Left renal cortex interstitium (tissue), 4 donors: ENCODE data around the gene PARD3B. TPM values are rescaled to one million over a fixed set of nuclear protein-coding genes. Genes with fewer than 3 reads are reported as not detected.

ENCODE experiments used
- DNase-seq, 4 donors: peaks; one replicate each; pipeline ENCODE4 v3.0.0-alpha.2; 2013; ENCODE audit warnings: low read depth in 4 of 4, low spot score in 2 of 4, missing footprints in 1 of 4
- polyA plus RNA-seq, 4 donors: library from polyadenylated mRNA; unstranded; fragments of 120-200 nt; gene quantifications; one replicate each; pipeline ENCODE4 v1.2.1, GENCODE V29; 2013; ENCODE audit not compliant: insufficient read length in 4 of 4

PARD3B gene
- polyA plus RNA-seq, 4 donors: 31.9 to 36.3 (median 34.3) TPM

DNA sequence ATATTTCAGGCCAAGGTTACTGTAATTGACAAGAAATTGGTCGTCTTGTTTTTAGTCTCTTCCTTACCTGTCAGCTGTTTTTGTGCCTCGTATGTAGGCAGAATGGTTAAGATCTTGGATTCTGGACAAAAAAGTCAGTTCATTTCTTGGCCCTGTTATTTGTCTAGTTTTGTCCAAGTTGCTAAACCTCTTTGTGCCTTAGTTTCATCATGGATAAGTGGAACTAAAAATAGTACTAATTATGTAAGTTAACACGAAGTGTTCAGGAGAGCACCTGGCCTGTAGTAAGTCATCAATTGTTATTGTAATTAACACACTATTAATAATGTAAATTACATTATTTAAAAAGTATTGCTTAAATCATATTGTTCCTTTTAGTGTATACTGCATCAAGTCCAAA is 148.0 kb downstream of the PARD3B start:
- no peak for DNase-seq

DNA sequence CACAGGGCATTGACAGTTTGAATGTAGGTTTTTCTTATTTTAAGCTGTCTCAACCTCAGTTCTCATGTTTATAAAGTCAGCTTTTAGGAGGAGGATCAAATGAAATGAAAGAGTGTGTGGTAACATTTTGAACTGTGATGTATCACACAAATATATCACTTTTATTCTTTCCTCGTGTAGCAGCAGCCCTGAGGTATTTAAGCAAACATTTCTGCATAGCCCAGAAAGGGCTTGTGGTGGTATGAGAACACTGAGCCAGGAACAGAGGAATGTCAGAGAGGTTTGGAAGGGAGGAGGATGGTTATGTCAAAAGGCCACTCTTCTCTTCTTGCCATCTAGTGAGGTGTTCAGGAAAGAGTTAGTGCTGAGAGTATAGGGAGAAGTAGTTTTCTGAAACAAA is 150.2 kb downstream of the PARD3B start:
- DNase-seq: no peak

DNA sequence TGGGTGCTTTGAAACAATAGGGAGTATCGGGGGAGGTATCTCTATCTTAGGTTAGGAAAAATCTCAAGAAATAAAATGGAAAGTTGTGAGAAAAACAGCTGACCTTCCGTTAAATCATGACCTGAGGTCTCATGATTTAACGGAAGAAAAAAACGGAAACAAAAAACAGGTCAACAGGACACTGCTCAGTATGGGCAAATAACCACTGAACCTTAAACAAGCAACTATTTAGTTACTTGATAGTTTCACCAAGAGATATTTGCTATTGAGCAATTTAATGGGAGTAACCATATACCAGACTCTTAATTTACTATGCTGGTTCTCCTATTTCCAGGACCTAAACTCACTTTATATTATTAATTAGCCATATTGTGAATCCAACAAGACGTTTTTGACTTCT is 150.8 kb downstream of the PARD3B start:
- no peak for DNase-seq

DNA sequence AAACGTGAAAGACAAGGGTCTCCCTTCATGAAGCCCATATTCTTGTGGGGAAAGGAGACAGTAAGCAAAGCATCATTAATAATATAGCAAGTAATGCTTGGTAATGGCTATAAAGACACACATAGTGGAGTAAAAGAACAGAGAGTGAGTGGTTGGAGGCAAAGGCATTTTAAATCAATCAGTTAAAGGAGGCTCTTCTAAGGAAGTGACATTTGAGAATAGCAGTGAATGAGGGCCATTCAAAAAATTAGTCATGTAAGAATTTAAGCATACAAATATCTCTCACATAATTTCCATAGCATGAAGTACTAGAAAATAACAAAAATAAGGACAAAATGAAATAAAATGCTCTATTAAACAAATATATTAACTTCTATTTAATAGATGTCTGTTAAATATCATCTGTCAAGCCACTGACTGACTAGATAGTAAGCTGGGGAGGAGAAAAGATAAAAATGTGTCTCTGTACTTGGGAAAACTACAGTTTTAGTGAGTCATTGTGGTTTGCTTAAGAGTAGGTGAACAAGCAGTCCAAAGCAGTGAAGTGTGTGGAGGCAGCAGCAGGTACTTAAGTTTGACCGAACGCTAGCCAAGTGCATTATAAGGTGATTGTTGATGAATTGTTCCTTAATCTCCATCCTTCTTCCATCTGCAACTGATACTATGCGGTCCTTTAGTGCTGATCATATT is 160.1 kb downstream of the PARD3B start:
- DNase-seq: no peak

DNA sequence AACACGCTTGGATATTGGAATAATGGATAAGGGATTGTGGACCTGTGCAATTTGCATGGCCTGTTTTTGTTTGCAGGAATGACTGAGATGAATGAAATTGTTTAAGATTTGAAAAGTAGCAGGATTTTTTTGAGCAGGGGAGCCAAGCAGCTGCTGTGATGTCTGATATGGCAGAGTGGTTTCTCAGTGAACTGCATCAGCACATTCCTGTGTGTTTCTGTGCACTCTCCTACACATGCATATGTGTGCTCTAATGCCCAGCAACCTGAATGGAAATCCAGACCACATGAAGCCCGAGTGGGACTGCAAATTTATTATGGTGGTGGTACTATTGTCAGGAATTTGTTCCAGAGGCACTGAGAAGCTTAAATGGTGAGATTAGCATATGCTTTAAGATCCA is 161.7 kb downstream of the PARD3B start:
- DNase-seq: no peak

DNA sequence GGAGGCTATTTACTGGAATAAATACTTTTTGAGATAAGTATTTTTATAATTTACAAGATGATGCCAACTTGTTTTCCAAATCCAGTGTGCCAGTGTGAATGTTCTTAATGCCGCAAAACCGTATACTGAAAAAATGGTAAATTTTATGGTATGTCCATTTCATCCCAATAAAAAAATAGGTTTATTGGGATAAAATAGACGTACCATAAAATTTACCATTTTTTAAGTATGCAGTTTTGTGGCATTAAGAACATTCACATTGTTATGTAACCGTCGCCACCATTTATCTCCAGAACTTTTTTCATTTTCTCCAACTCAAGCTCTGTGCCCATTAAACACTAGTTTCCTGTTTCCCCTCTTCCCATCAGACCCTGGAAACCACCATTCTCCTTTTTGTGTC is 167.9 kb downstream of the PARD3B start:
- no peak for DNase-seq

DNA sequence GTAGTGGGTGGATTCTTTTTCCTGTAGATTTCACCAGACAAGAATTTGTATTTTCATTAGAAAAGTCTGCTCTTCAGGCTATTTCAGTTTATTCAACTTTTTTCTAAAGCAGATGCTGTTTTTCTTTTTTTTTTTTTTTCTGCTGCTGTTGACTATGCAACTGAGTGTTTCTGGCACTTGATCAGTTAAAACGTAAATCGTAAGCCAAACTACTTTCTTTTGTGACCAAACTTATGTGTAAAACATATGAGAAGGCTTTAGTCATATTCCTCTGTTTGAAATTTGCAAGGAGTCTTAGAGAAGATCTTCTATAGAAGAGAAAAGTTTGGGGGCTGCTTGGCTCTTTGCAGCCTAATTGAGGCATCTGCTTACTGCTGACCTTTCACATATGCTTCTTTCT is 170.1 kb downstream of the PARD3B start:
- no peak for DNase-seq

DNA sequence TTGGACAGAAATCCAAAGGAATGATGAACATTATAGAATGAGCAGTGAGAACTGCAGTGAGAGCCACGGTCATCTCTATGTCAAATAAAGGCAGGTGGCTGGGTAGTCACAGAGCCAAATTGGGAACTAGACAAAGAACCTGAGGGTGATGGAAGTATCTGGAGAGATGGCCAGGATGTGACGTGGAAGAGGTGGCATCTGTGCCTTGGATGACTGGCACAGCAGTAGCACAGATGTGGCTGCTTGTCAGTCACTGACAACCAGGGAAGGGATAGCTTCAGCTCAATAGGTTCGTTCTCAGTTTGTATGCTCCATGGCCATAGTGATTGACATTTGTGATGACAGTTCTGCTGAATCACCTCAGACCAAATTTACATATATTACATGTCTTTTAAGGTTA is 172.3 kb downstream of the PARD3B start:
- DNase-seq: no peak

DNA sequence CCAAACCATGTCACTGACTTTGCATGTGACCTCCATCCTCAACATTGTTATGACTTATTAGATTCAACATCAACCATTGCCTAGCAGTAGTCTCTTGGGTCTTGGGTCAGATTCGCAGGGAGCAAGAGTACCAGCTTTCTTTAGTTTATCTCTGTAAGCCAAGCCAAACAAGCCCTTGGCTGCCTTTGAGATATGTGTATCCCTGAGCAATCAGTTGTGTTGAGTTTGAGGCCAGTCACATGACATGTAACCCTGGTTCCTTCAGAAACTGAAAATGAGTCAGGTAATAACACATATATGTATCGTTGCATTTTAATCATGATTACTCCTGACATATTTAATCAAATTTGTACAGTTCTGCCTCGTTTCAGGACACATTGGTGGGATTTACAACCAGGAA is 173.3 kb downstream of the PARD3B start:
- DNase-seq: no peak

DNA sequence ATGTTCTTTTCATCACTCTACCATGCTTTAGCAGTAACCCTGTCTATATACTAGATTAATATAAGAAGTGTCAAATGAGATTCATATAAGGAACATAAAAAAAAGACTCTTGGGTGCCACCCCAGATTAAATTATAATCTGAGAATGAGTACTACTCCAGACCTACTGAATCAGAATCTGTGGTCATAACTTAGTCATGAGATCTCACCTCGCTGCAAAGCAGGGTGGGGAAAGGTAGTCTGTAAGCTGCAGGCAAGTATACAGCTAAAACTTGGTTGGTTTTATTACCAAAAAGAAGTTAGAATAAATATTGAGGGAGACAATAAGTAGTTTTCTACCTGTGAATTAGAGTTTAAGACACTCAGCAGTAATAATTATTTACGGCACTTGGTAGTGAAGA is 175.6 kb downstream of the PARD3B start:
- no peak for DNase-seq

DNA sequence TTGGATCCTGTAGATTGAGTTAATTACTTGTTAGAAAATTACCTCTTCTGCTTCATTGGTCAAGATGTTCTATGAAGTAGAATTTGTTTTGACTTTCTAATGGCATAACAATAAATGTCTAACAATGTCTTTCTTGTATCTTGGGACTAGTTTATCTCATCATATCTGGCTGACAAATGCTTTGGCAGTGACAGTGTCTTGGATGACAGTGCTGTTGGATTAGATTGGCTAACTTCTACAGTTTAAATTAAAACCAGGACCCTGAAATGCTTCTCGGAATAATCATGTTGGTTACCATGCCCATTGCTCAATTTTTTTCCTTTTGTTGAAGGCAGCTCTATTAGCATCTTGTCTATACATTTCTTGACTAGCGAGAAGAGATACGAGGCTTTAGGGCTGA is 176.9 kb downstream of the PARD3B start:
- DNase-seq: no peak

DNA sequence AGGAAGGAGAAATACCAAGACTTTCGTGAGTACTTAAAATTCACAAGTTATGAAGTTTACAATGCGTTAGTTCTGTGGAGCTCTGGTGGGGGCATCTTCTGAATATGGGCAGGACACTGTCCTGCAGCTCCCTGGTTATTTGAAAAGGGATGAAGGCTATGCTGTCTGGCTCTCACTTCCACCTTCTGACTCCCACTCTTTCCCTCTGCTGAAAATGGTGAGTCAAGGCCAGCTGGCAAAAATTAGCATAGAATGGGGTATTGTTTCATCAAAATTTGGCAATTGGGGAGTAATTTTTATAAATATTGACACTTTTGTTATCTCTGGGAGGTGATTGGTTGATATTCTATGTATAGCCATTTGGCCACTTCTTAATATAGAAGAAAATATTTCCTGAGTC is 177.4 kb downstream of the PARD3B start:
- DNase-seq: no peak

DNA sequence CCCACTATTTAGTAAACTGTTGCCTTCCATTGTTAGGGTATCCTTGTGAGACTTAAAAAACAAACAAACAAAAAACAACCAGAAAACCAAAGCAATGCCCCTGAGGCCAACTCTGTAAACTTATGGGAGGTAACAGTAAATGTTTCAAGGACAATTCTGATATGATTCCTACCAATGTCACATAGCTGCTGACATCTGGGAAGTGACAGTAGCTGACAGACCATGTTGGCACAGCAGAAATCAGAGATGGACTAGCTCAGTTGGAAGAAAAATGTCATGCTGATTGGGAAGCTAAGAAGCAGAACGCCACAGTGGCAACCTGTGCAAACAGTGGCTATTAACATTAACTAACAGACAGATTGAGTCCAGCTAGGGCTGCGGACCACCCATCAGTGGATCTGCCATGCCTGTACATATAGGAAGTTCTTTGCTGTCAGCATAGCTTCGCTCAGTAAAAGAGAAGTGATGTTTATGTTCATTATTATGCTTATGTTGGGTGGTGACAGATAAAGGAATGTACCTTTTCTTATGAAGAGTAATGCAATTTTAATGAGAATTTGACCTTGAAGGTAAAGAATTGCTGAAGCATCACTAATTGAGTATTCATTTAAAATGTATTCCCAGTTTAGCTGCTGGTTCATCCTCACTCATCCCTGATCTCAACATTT is 180.6 kb downstream of the PARD3B start:
- DNase-seq: no peak

DNA sequence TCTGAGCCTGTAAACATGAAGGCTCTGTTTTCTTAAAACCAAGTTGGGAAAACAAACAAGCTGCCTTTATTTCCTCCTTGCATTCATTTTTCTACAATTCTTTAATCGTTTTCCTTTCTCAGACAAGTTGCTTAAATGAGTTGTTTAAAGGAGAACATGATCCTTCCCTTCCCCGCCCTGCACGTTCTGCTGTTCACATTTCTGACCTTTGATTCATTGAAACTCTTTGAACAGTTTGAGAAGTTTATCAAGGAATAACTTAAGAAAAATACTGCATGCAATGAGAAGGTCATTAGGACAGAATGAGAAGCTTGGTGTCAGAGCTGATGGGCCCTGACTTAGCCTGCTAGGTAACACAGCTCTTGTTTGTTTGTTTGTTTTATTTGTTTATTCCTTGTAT is 181.6 kb downstream of the PARD3B start:
- no peak for DNase-seq

DNA sequence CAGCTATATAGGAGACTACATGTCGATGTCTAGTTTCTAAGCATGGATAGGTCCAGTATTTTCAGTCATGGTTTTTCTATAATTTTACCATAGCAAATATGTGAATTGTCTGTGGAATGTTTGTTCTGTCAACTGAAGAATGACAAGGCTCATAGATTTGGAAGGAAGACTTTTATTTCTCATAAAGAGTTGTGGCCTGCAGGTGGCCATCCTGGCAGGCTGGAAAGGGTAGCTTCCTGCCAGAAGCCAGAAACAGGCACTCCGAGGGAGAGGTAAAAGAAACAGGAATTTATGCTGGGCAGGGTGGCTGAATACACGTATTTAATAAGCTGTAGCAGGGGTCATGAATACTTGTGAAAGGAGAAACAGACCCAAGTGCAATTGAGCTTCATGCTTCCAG is 182.1 kb downstream of the PARD3B start:
- DNase-seq: no peak

DNA sequence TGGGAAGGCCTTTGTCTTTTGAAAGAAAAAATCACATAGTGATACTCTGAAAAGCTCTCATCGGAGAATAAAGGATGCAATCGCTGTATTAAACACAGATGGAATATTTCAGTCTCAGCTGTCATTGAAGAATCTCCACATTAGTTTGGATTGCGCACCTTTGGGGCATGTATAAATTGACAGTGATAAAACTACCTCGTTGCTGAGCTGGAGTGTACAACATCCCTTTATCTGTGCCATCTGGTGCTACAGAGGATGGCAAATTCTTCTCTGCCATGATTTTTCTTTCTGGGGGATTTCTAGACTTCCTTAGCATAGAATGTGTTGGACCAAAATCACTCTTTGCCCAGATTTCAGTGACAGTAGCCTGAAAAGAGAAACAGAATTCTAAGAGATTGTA is 185.3 kb downstream of the PARD3B start:
- no peak for DNase-seq

DNA sequence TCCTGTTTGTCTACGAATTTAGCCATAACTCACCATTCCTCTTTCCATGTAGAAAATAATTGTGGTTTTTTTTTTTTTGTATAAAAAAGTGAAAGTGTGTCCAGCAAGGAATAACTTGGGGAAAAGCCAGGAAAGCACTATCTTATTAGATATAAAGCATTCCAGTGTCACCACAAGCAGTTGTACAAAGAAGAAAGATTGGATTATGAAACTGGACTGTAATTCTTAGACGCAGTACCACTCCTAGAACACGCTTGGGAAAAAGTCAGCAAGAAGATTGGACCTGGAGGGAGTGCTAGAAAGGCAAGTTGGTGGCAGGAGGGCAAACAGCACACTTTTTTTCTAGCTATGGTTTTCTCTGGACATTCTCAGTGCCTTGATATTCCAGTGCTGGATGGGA is 186.7 kb downstream of the PARD3B start:
- DNase-seq: no peak

DNA sequence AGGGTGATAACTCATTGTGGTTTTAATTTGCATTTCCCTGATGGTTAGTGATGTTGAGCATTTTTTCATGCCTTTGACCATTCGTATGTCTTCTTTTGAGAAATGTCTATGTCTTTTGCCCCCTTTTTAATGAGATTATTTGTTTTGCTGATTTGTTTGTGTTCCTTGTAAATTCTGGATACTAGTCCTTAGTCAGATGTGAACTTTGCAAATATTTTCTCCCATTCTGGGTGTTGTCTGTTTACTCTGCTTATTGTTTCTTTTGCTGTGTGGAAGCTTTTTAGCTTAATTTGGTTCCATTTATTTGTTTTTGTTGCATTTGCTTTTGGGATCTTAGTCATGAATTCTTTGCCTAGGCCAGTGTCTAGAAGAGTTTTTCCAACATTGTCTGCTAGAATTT is 192.0 kb downstream of the PARD3B start:
- no peak for DNase-seq

DNA sequence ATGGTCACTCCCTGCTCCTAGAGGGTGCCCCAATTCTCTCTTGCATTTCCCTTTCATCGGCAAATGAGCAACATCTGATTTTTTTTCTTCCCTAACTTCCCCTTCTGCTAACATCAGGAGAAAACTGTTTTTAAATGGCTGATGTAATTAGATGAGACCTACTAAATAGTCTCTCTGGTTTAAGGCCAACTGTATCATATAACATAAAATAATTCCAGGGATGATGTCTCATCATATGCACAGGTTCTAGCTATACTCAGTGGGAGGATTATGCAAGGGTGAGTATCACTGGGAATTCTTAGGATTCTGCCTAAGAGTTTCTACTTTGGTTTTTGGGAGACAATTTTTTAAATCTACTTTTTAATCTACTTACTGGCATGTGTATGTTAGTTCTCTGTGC is 193.4 kb downstream of the PARD3B start:
- no peak for DNase-seq

DNA sequence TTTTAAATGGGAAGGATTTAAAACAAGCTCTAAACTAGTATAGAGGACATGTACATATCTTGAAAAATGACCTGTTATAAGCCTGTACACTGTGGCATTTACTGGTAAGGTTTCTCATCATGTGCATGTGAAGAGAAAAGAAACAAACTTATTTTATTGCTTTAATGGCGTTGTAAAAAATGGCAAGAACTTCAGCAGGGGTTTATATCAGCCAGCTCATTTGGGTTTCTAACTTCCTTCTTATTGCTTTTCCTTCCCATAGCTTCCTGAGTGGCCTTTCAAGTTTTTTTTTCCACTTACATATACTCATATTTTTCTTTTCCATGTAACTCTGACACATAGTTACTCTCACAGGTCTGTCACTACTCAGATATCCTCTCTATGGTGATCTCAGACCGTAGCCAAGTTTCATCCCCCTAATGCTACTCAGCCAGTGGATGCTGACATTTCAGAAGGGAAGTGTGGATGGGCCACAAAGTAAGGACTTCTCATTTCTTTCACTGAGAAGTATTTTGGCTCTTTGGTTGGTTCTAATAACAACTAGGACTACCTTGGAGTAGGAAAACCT is 198.2 kb downstream of the PARD3B start:
- DNase-seq: no peak

DNA sequence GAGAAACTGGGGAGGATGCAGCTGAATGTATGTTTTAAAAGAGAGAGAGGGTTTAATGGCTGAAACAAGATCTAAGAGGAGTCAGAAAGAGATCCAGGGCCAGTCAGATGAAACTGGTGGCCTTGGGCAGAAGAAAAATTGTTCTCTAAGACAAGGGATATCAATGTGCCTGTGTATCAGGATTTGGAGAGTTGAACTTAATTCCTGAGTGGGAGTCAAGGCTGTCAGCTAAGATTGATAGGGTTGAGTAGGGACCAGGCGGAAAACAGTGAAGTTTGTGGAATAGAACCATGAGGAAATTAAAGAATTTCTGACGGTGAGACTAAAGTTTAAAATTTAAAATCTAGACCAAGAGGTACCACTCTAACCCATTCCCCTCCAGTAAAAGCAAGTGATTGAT is 199.2 kb downstream of the PARD3B start:
- DNase-seq: peak in 1 of 4 donors; percentile 5

DNA sequence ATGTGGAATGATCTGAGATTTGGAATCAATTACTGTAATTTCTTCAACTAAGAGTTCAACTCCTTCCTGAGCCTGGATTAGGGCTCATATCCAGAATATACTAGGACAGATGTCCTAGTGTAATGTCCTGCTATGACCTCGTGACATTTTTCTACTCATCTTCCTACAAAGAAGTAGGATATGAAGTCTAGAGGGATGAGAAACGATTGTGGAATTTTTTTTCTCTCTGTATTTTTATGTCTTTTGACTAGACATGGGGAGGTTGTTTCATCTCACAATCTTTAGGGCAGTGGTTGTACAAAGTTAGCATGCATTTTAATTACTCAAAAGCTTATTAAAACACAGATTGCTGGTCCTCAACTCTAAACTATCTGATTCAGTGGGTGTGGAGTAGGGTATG is 203.0 kb downstream of the PARD3B start:
- no peak for DNase-seq
